ENCODE results near the gene DIPK1C.

Gene DIPK1C

GRCh38 chr18:74480149-74480651, 23.1 kb upstream of the DIPK1C start:
- H3K27ac ChIP-seq: no peak overlapping the region
- no peak for TF ChIP-seq CTCF (conservative IDR thresholded peaks at IDR 0.05)

- TF ChIP-seq CTCF (conservative IDR thresholded peaks at IDR 0.05): no peak
- H3K27ac ChIP-seq: no peak overlapping the region
Measured at GRCh38 chr18:74479486-74480148, 22.5 kb upstream of the DIPK1C start.

GRCh38 chr18:74478880-74479279, 21.8 kb upstream of the DIPK1C start:
- no peak for TF ChIP-seq CTCF (conservative IDR thresholded peaks at IDR 0.05)
- H3K27ac ChIP-seq: no peak overlapping the region

- no peak for TF ChIP-seq CTCF (conservative IDR thresholded peaks at IDR 0.05)
- no peak overlapping the region for H3K27ac ChIP-seq
Measured at GRCh38 chr18:74478316-74478715, 21.2 kb upstream of the DIPK1C start.

GRCh38 chr18:74477771-74478170, 20.7 kb upstream of the DIPK1C start:
- H3K27ac ChIP-seq: no peak overlapping the region
- TF ChIP-seq CTCF (conservative IDR thresholded peaks at IDR 0.05): no peak

- TF ChIP-seq CTCF (conservative IDR thresholded peaks at IDR 0.05): peak; percentile 55
- no peak overlapping the region for H3K27ac ChIP-seq
Measured at GRCh38 chr18:74476140-74476539, 19.0 kb upstream of the DIPK1C start.

- H3K27ac ChIP-seq: no peak overlapping the region
- no peak for TF ChIP-seq CTCF (conservative IDR thresholded peaks at IDR 0.05)
Measured at GRCh38 chr18:74473976-74474640, 17.0 kb upstream of the DIPK1C start.

Measured in VCaP (cell line).